Thoracic aorta (tissue), 2 donors: ENCODE data around the gene KIFC3. TPM values are rescaled to one million over a fixed set of nuclear protein-coding genes. Genes with fewer than 3 reads are reported as not detected.
"Not testable (repeated sequence)": the region's sequence is repeated elsewhere in the genome, so short reads cannot be mapped to it uniquely, and the experiment has no call there.

Experiments used
- ATAC-seq: fragments of 150-250 bp; one replicate; pipeline ENCODE4 v1.8.0; 2017; ENCODE audit warnings: low read depth; ENCODE audit not compliant: insufficient number of reproducible peaks, low FRiP score
- DNase-seq: peaks from one replicate; pipeline ENCODE4 v3.0.0-alpha.2; 2020; ENCODE audit warnings: low spot score
- H3K27ac ChIP-seq, 2 donors: fragments of 200-600 bp; sonication (generic); 1 replicate in 1 of 2; 2 replicates in 1 of 2; pipeline ENCODE4 v1.5.1; 2016; ENCODE audit warnings: mild to moderate bottlenecking in 2 of 2, moderate library complexity in 2 of 2
- H3K27me3 ChIP-seq: fragments of 200-600 bp; sonication (generic); replicated peaks from 2 replicates; pipeline ENCODE4 v1.6.0; 2016; ENCODE audit warnings: mild to moderate bottlenecking; ENCODE audit not compliant: insufficient read depth
- H3K36me3 ChIP-seq: fragments of 200-600 bp; sonication (generic); one replicate; pipeline ENCODE4 v1.5.1; 2016
- H3K4me1 ChIP-seq, 2 donors: fragments of 200-600 bp; sonication (generic); 1 replicate in 1 of 2; 2 replicates in 1 of 2; pipeline versions ENCODE4 v1.5.1 to v1.6.0; 2016; ENCODE audit warnings: low read depth in 2 of 2, mild to moderate bottlenecking in 1 of 2; ENCODE audit not compliant: control insufficient read depth in 1 of 2
- H3K4me3 ChIP-seq: fragments of 200-600 bp; sonication (generic); 2 replicates; pipeline ENCODE4 v1.5.1; 2016; ENCODE audit warnings: mild to moderate bottlenecking
- H3K9me3 ChIP-seq: fragments of 200-600 bp; sonication (generic); 2 replicates; pipeline ENCODE4 v1.5.1; 2016
- total RNA-seq, 2 donors: library from RNA; depleted of rRNA; stranded (reverse); fragments of >200 nt; gene quantifications; one replicate each; pipeline versions ENCODE4 v1.1.0 to v1.2.3, GENCODE V29; 2016
- TF ChIP-seq, protein P1 (sequence below): fragments of 200-600 bp; sonication (generic); IDR thresholded peaks from one replicate; pipeline ENCODE4 v1.5.1; 2019; ENCODE audit warnings: antibody characterized with exemption

Gene KIFC3
- total RNA-seq, 2 donors from 2014 or later, result 109 to 123 TPM

DNA sequence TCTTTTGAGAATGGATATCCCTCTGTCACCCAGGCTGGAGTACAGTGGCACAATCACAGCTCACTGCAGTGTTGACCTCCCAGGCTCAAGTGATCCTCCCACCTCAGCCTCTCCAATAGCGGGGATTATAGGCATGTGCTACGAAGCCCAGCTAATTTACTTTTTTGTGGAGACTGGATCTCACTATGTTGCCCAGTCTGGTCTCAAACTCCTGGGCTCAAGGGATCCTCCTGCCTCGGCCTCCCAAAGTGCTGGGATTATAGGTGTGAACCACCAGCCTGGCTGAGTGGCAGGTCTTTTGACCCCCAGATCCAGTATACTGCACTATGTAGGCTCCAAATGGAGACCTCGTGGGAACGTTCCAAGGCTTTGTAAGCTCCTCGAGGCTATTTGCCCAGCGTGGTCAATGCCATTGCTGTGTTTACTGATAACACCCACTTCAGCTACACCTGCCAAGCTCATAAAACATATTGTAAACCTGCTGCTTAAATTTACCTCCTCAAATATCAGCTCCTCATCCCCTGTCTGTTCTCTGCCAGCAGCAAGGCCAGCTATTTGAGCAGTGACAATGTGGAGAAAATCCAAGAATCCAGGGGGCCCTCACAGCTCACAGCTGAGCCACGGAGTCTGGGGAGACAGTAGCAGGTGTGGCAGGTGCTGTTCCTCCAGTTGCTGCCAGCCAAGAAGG lies 16.2 kb upstream of the KIFC3 start:
- DNase-seq, result no peak
- ATAC-seq, result no peak
- TF ChIP-seq, protein P1, sequence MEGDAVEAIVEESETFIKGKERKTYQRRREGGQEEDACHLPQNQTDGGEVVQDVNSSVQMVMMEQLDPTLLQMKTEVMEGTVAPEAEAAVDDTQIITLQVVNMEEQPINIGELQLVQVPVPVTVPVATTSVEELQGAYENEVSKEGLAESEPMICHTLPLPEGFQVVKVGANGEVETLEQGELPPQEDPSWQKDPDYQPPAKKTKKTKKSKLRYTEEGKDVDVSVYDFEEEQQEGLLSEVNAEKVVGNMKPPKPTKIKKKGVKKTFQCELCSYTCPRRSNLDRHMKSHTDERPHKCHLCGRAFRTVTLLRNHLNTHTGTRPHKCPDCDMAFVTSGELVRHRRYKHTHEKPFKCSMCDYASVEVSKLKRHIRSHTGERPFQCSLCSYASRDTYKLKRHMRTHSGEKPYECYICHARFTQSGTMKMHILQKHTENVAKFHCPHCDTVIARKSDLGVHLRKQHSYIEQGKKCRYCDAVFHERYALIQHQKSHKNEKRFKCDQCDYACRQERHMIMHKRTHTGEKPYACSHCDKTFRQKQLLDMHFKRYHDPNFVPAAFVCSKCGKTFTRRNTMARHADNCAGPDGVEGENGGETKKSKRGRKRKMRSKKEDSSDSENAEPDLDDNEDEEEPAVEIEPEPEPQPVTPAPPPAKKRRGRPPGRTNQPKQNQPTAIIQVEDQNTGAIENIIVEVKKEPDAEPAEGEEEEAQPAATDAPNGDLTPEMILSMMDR, result no peak
- no peaks in the 10 kb centered on the region for H3K36me3 ChIP-seq
- no peaks in the 10 kb centered on the region for H3K9me3 ChIP-seq
- no peak overlapping the region for H3K27ac ChIP-seq
- H3K4me1 ChIP-seq, result peaks cover 14 to 18% of the 10 kb centered on the region in 2 donors
- no peak overlapping the region for H3K4me3 ChIP-seq
- no peaks in the 10 kb centered on the region for H3K27me3 ChIP-seq

GRCh38 chr16:57817680-57818079 lies 15.4 kb upstream of the KIFC3 start:
- no peaks in the 10 kb centered on the region for H3K9me3 ChIP-seq
- H3K36me3 ChIP-seq, result no peaks in the 10 kb centered on the region
- TF ChIP-seq, protein P1, result no peak
- no peak overlapping the region for H3K4me3 ChIP-seq
- no peak for DNase-seq
- H3K4me1 ChIP-seq, result peaks cover 14 to 18% of the 10 kb centered on the region in 2 donors
- no peak for ATAC-seq
- H3K27ac ChIP-seq, result peak overlapping the region in 1 of 2 donors; percentile 96
- H3K27me3 ChIP-seq, result no peaks in the 10 kb centered on the region

- H3K27me3 ChIP-seq, result no peaks in the 10 kb centered on the region
- DNase-seq (peak; percentile 76), ATAC-seq (peak; percentile 94)
- H3K4me3 ChIP-seq, result peak overlapping the region; percentile 38
- no peaks in the 10 kb centered on the region for H3K36me3 ChIP-seq
- H3K27ac ChIP-seq, result peak overlapping the region; percentile 80 to 96
- no peaks in the 10 kb centered on the region for H3K9me3 ChIP-seq
- TF ChIP-seq, protein P1, result no peak
- H3K4me1 ChIP-seq, result peaks cover 14 to 18% of the 10 kb centered on the region in 2 donors
Measured at GRCh38 chr16:57815987-57816745, 13.9 kb upstream of the KIFC3 start.

- H3K4me3 ChIP-seq, result no peak overlapping the region
- DNase-seq (no peak), ATAC-seq (no peak)
- H3K27ac ChIP-seq, result no peak overlapping the region
- peaks cover 14 to 24% of the 10 kb centered on the region in 2 donors for H3K4me1 ChIP-seq
- H3K36me3 ChIP-seq, result no peaks in the 10 kb centered on the region
- TF ChIP-seq, protein P1, result no peak
- no peaks in the 10 kb centered on the region for H3K9me3 ChIP-seq
- no peaks in the 10 kb centered on the region for H3K27me3 ChIP-seq
Measured at GRCh38 chr16:57814896-57815295, 12.6 kb upstream of the KIFC3 start.

GRCh38 chr16:57813466-57813865 lies 11.2 kb upstream of the KIFC3 start:
- no peaks in the 10 kb centered on the region for H3K36me3 ChIP-seq
- peaks cover 16 to 32% of the 10 kb centered on the region in 2 donors for H3K4me1 ChIP-seq
- TF ChIP-seq, protein P1, result no peak
- no peaks in the 10 kb centered on the region for H3K27me3 ChIP-seq
- no peak overlapping the region for H3K4me3 ChIP-seq
- H3K27ac ChIP-seq, result no peak overlapping the region
- H3K9me3 ChIP-seq, result no peaks in the 10 kb centered on the region
- DNase-seq, result no peak
- no peak for ATAC-seq

DNA sequence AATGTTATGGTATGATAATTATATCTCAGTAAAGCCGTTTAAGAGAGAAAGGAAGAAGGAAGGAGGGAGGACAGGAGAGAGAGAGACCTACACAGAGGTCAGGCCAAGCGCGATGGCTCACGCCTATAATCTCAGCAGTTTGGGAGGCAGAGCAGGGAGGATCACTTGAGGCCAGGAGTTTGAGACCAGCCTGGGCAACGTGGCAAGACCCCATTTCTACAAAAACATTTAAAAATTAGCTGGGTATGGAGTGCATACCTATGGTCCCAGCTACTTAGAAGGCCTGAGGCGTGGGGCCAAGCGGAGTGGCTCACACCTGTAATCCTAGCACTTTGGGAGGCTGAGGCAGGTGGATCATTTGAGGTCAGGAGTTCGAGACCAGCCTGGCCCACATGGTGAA lies 9.0 kb upstream of the KIFC3 start:
- not testable (repeated sequence) for DNase-seq, H3K27me3 ChIP-seq, H3K4me3 ChIP-seq, ATAC-seq, H3K36me3 ChIP-seq, H3K27ac ChIP-seq, H3K9me3 ChIP-seq
- H3K4me1 ChIP-seq, result peaks cover 14 to 30% of the 10 kb centered on the region in 2 donors
